SKM-1 treated with dmso at 0.1 percent for 144 hours (cell line): Measurements from ENCODE around the gene TNS3.

Experiments used
- DNase-seq: peaks from one replicate; lab custom pipeline; 2025; ENCODE audit not compliant: unreplicated experiment; lab: John Stamatoyannopoulos, UW

The TNS3 gene

GRCh38 chr7:47320296-47320695 lies 261.6 kb downstream of the TNS3 start:
- no peak for DNase-seq

DNA sequence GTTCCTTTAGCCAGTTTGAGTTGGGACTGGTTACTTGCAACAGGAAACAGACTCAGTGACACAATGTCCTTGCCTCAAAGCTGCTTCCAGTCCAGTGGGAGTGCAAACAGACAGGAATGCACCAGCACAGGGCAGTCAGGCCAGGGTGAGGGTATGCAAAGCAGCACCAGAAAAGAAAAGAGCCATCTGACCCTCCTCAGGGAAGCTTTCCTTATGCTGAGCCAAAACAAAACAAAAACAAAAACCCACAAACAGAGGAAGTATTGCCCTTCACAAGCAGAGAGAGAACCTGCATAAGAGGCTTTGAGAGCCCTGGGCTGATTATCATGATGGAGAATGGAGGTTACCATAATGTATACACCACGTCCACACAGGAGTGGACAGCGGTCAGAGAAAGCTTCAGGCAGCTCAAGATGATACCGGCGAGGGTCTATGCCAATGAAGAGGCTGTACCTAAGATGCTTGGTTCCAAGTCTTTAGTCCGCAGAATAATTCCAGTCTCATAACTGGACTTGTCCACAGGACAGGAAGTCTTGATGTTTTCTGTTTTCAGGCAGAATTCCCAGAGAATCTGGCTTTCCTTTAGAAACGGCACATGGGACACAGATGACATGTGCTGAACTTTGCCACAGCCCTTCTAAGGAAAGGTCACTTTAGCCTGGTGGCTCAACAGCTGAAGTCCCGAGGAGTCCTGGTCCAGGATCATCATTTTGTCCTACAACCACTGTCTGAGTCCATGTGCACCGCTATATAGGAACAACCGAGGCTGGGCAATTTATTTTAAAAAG lies 263.3 kb downstream of the TNS3 start:
- DNase-seq: no peak

- DNase-seq: no peak
These were observed 264.4 kb downstream of the TNS3 start for GRCh38 chr7:47317487-47317886.

DNA sequence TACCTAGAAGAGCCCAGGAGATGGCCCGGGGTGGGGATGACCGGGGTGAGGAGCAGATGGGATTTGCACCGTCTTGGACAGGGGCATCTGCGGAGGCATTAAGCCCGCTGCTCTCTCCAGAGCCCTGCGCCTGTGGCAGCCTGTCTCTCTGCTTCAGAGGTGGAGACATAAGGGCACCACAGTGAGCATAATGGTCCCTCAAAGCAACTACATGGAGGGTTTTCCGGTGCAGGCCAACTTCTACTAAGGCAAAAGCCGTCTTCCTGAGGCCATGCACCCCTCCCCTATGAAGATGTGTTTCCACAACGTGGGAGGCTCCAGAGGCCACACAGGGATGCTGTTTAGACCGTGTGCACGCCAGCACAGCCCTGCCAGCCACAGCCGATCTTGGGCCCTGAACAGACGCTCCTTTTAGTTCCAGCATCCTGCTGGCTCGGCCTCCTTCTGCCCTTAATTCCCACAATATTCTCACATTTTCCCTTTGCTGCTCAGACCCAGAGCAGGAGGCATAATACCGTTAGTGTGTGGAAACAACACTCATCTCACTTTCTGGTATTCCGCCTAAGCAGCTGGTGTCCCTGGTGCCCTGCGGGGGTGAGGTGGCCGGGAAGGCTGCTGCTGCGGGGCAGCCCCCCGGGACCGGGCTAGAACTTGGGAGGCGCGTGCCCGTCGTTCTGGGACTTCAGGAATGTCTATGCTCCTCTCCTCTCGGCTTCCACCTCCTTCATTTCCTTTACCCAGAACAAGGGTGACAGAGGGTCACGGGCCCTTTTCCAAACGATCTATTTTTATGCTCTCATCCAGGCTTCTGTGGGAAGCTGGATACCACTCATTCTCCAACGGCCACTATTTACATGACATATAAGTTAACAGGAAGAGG lies 266.9 kb downstream of the TNS3 start:
- no peak for DNase-seq

DNA sequence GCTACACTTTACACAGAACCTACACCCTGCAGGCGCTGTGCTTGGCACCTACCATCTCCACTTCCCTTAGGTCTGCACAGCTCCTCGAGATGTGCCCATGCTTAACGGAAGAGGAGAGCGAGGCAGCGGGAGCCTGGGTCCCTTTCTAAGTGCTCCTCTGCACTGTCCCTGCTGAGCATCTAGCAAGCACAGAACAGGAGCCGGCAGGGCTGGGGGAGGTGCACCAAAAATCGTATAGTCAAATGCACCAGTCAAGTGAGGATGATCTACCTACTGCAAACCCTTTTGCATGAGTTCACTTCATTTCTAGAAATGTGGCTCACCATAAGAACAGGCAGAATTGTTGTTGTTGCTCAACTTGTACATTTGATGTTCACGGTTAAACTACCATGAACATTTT lies 267.7 kb downstream of the TNS3 start:
- DNase-seq: no peak

DNA sequence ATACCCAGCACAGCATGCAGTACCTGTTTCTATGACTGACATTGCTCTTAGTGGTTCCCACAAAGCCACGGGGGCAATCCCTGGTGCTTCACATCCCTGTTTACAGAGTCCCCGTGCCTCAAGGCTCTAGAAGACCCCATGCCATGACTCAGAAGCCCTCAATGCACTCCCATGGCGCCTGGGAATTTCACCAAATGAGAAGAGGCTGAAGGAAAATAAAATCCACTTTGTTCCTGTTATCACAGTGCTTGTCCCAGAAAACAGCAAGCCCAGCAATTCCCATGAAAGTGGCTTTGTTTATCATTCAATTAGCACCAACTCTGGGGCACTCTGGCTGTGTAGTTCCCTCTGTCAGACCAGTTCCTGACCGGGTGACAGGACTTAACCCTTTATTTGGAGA lies 268.3 kb downstream of the TNS3 start:
- no peak for DNase-seq

DNA sequence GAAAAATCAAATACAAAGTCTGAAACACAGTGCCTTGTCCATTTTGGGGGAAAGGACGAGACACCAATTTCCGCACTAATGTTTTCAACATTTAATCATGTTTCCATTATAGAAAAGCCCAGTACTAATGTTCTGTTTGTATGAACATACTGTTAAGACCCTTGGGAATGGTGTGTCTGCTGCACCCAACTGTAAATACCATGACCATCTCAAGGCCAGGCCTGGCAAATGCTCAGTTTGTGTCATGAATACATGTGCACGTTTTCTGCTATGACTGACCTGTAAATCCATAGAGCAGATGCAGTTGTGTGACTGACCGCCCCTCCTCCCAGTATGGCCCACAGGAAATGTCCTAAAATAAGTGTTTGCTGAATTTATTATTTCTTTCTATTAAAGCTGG lies 270.0 kb downstream of the TNS3 start:
- DNase-seq: no peak

GRCh38 chr7:47310020-47310419 lies 271.9 kb downstream of the TNS3 start:
- DNase-seq: no peak

- no peak for DNase-seq
These were observed 273.1 kb downstream of the TNS3 start for GRCh38 chr7:47308808-47309207.

- DNase-seq: no peak
These were observed 274.6 kb downstream of the TNS3 start for GRCh38 chr7:47307311-47307710.

- DNase-seq: no peak
These were observed 276.9 kb downstream of the TNS3 start for GRCh38 chr7:47304727-47305719.

DNA sequence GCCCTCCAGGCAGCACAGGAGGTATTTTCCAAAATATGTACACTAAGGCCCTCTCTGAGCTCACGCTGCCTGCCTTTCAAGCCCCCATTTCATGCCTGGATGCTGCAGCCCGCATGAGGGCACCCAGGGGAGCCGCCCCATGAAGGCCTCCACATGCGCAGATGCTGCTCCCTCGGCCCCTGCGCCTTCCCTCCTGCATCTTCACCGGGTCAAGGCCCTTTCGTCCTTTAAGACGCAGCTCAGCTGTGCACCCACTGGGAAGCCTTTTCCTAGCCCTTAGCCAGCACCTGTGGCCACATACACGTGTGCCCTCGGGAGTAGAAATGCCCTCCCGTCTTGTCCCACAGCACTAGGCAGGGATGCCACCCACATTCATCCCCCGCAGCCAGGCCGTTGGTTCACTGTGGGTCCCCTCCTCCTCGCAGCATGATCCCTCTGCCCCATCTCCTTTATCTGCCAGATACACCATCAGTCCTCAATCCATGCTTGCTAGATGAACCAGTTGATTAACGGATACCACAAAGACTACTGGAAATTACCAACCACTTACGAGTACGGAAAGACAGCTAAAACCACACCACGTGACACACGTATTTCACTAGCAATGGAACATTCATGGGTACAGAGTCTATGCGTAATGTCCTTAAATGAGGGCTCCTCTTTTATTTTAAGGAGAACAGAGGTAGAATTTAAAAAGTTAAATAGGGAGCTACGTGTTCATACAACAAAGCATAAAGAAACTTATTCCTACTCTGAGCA lies 278.0 kb downstream of the TNS3 start:
- DNase-seq: no peak

GRCh38 chr7:47303014-47303694 lies 278.8 kb downstream of the TNS3 start:
- DNase-seq: no peak

GRCh38 chr7:47302560-47302959 lies 279.4 kb downstream of the TNS3 start:
- DNase-seq: no peak

GRCh38 chr7:47301657-47302295 lies 280.1 kb downstream of the TNS3 start:
- no peak for DNase-seq

DNA sequence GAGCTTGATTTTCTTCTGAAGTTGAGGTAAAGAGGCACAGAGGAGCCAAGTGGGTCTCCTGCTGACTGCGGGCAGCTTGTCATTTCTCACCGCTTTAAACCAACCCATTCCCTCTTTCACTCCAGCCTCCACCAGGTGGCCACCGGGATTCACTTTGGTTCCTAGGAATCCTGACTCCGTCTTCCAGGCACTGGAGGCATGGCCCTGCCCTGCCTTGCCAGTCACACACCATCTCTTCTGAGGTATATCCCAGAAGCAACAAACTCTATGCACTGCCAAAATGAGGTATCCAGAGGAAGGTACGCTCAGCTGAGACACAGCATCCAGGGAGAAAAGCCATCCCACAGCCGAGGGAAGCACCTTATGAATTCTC lies 280.8 kb downstream of the TNS3 start:
- DNase-seq: no peak

GRCh38 chr7:47300472-47301104 lies 281.3 kb downstream of the TNS3 start:
- DNase-seq: no peak

- DNase-seq: no peak
These were observed 282.4 kb downstream of the TNS3 start for GRCh38 chr7:47299496-47299895.

DNA sequence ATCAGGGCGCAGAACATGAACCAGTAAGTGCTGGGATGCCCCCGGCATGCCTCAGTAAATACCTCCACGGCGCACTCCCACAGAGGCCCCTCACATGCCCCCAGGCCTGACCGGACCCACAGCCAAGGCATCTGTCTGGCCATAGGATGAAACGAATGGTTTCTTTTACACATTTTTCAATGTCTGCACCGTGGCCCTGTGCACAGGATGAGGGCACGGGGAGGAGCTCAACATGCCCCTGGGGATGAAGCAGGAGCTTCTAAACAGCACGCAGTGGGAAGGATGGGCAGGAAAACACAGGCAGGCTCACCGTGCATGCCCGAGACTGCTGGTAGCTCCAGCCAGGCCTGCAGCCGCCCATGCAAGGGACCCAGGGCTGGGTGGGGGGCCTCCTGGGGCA lies 283.3 kb downstream of the TNS3 start:
- DNase-seq: no peak
